Pons (tissue), 1 donor: ENCODE data around the gene SMPD3.
A peak's percentile ranks its signal among the peaks of the same experiment; 100 is the strongest.
"Not testable (repeated sequence)": the region's sequence is repeated elsewhere in the genome, so short reads cannot be mapped to it uniquely, and the experiment has no call there.

ENCODE experiments used
- DNase-seq: peaks from one replicate; pipeline ENCODE4 v3.0.0-alpha.2; 2016; ENCODE audit warnings: low spot score

SMPD3 gene

DNA sequence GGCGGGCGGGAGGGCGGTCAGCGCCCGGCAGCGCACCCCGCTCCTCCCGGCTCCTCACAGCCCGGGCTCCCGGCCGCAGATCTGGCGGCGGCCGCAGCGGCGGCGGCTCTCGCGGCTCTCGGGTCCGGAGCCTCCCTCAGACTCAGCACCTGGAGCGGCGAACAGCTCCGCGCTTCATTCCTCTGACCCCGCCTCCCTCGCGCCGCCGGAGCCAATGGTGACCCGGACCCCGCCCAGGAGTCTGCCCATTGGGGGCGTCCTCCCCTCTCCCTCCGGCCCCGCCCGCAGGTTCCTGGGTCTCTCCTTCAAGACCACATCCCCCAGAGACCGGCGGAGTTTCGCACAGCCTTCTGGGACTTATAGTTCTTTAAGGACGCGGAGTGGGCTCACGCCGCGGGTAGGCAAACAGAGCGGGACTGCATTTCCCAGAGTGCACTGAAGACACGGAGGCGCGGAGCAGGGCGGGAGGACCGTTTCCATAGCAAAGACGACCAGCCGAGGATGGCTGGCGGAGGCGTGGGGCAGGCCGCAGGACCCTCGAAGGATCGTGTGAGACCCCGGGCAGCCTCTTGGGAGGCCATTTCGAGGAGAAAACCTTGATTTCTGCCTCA, at the start of gene SMPD3:
SMPD3 (minus strand) TSS at position 149 of the 611 bp plus-strand sequence. CDS start 76,327 bp downstream, outside the sequence.
- peak; percentile 99 for DNase-seq

DNA sequence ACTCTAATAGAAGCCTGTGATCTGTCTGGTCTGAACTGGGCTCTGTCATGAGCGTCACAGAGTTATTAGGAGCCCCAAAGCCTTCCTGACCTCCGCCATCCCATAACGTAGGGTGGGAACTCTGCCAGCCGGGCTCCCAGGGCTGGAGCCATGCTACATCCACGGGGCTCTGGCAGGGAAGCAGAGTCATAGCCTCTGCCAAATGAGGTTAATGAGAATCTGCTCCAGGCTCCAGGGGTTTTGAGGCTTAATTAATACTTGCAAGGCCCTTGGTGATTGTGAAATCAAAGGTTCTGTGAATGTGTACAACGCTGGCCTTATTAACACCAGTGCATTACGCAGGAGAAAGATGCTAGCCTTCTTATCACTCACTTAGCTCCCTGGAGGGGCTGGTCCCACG, 48.4 kb upstream of the SMPD3 start:
- no peak for DNase-seq

DNA sequence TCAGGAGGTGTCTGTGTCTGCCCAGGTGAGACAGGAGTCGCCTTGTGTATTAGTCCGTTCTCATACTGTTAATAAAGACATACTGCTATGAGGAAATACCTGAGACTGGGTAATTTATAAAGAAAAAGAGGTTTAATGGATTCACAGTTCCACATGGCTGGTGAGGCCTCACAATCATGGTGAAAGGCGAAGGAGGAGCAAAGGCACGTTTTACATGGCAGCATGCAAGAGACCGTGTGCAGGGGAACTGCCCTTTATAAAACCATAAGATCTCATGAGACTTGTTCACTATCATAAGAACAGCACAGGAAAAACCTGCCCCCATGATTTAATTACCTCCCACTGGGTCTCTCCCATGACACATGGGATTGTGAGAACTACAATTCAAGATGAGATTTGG, 46.0 kb upstream of the SMPD3 start:
- DNase-seq, result not testable (repeated sequence)

DNA sequence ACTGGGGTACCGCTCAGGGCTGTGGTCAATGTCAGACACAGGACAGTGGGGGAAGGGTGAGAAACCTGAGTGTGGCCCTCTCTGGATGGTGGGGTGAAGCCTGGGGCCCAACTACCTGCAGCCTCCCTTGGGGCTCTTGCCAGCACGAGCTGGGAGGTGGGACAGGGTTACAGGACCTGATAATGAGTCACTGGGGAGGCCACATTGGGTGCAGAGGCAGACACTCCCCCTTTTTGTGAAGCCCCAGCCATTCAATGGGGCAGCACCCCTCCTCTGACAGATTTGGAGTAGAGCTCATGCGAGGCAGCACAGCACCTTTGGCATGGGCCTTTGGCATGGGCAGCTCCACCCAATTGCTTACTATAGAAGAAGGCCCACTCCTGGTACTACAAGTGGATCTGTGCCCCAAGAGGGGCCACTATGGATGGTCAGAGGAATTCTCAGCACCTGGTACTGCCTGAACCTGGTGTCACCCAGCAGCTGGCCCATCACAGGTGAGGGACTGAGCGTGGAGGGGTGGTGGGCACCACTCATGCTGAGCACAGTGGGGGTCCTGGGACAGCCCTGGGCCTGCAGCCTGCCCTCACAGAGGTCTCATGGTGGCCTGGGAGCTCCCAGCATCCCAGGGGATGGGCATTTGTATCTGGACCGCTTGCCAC, 45.2 kb upstream of the SMPD3 start:
- DNase-seq, result no peak

DNA sequence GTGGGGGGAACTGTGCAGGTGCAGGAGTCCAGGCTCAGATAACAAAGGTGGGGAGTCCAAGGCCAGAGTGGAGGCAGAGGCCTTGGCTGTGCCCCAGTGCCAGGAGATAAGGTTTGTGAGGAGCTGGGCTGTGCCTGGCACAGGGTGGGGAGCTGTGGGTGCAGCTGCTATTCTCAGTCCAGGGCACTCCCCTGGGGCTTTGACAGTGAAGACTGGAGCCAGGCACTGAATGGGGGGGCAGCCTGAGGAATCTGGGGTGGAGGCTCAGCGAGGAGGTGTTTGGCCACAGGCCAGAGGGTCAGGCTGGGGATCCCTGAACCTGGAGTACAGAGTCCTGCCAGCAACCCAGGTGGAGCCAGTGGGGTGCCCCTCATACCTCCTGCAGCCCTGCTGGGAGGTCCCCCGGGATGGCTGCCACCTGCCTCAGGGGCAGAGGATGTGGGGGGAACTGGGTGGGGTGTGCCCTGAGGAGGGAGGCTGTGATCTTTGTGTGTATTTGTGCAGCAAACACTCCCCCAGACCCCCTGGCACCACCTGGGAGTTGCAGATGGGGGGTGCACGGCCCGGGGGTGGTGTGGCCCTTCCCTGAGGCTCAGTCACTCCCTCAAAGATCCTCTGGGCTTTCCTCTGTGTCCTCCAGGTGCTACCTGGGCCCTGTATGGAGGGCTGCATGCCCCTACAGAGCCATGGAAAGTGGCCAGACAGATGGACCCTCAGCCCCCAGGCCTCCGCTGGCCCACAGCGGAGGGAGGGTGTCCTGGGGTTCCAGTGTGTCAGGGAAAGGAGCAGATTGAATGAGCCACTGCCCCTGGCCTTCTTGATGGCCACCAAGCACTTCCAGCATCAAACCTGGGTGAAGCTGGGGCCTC, 44.5 kb upstream of the SMPD3 start:
- no peak for DNase-seq

DNA sequence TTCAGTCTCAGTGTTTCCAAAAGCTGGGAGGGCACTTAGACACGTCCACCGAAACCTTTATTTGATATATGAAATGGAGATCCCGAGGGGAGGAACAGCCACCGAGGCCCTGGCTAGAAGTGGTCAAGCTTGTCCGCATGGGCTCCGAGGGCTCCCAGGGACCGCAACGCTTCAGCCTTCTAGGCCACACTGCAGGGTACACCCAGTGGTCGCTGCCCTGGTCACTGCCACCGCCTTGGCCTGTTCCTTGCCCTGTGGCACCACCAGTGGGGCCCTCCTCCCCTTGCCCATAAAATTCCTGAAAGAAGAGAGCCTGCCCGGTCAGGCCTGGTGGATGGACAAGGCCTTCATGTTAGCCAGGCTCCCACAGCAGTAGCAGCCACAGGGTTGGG, 43.8 kb upstream of the SMPD3 start:
- no peak for DNase-seq

DNA sequence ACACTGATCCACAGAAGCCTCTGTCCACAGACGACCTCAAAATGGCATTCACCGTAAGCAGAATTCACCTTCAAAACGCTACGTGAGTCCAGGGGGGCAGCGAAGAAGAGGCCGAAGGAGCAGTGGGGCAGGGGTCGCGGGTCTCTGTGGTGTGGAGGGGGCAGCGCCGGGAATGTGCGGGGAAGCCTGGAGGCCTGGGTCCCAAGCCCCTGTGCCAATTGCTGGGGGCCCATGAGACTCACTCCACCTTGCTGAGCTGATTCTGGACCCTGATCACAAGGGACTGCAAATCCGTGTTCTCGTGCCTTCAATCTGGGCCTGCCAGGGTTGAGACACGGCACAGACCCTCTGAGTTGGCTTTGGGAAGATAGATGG, 43.3 kb upstream of the SMPD3 start:
- DNase-seq, result no peak

DNA sequence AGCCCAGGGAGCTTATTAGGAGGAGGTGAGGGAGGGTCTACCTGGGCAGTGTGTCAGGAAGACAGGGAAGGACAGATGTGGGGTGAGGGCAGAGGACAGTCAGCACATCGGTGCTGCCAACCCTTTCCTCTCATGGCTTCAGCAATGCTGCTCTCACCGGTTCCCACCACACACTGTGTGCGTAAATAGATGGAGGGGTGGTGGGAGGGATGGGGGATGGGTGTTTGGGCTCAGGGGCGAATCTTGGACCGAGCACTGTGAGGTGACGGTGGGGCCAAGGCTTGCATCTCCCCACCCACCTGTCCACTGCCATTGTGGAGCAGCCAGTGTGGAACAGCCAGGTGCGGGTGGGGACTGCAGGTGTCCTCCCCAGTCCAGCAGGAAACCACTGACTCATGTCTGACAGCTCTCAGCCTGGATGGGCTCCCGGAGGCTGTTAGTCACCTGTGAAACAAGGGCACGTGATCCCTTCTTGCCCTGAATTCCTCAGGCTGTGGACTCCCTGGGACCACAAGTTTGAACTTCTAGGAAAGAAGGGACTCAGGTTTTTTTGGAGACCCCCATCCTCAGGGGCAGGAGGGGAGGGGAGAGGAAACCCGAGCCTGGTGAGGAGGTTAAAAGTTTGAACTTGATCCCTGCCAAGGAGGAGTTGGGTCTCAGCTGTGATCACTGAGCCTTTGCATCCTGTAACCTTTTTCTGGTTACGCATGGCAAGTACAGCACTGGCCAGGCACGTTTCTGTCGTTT, 42.7 kb upstream of the SMPD3 start:
- DNase-seq, result no peak

DNA sequence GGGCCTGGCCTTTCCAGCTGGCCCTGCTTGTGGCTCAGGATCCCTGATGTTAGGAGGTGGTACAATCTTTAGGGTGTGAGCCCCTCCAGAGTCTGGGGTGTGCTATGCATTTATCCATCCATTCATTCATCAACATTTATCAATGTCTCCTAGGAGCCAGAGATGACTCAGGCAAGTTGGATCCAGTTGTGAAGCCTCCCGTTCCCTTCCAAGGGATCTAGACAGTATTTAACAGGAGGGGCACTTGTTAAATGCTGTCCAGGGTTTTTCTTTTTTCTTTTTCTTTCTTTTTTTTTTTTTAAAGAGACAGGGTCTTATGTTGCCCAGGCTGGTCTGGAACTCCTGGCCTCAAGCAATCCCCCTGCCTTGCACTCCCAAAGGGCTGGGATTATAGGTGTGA, 42.0 kb upstream of the SMPD3 start:
- DNase-seq, result no peak

DNA sequence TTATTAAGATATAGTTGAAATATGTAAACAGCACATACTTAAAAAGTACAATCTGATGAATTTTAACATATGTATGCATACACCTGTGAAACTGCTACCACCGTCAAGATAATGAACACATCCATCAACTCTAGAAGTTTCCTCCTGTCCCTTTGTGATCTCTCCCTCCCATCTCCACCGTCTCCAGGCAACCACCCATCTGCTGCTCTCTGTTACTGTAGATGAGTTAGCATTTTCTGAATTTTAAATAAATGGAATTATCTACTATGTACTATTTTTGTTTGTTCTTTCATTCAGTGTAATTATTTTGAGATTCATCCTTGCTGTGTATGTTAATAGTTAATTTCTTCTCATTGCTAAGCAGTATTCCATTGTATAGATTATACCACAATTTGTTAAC, 40.2 kb upstream of the SMPD3 start:
- DNase-seq, result no peak

DNA sequence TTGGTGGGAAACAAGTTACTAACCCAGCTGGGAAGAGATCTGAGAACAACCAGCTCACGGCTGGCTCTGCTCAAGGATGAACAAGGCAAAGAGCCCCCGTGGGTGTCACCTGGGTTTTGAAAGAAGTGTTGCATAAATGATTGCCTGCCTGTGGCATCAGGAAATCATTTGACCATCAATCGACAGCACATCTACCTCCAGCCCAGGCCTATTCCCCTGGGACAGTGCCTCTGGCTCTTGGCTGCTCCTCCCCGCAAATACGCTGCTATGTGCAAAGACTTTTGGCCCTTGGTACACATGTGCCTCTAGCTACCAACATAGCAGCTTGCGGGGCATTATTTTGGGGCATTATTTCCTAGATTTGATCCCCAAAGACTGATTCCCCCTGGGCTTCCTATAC, 39.4 kb upstream of the SMPD3 start:
- no peak for DNase-seq

DNA sequence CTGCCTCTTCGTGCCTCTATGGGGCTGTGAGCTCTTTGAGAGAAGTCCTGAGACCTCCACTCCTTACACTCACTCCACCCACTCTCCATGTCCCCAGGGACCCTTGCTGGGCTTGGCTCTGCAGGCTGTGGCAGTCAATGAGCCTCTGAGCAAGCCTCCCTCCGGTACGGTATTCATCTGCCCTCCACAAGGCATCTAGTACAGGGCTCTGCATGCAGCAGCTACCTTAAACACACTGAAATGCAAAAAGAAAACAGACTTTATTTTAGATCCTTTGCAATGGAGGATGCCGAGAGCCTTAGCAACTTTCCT, 38.9 kb upstream of the SMPD3 start:
- no peak for DNase-seq

DNA sequence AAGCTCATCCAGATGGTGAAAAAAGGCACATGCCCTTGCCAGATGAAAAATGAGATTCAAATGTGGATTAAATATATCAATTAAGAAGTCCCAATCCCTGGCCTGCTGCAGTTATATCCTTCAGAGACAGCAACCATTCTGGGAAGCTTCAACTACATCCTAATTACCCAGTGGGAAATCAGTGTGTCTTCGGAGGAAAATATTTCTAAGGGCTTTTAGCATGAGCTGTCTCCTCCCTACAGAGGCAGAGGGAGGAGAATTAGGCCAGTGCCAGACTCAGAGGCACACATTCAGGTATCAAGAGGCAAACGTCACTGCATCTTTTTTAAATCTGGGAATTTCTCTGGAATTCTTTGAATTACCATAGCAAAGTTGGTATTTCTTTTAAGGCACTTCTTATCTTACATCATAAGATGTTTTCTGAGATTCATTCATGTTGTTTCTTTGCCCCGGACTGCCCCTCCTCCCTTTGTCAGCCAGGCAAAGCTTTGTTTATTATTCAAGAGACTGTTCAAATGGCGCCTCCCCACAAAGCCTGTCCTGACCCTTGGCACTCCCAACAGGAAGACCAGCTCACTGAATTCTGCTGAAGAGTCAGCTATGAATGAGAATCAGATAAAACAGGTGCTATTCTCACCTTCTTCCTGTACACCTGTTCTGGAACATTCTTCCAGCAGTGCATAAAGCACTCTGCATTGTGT, 38.3 kb upstream of the SMPD3 start:
- peak; percentile 38 for DNase-seq

DNA sequence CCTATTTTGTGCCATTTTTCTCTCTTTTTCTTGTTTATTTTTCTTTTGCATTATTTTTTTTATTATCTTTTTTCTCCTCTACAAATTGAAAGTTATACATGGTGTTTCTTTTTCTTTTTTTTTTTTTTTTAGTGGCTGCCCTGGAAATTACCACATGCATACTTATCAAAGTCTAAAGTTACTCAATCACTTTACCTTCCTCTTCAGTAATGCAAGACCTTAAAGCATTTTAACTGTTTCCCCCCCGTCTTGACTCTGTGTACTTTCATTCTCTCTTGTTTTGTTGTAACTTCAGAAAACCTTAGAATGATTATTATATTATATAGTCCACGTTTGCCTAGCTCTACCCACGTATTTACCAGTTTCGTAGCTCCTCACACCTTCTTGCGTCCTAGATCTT, 33.3 kb upstream of the SMPD3 start:
- DNase-seq, result no peak

DNA sequence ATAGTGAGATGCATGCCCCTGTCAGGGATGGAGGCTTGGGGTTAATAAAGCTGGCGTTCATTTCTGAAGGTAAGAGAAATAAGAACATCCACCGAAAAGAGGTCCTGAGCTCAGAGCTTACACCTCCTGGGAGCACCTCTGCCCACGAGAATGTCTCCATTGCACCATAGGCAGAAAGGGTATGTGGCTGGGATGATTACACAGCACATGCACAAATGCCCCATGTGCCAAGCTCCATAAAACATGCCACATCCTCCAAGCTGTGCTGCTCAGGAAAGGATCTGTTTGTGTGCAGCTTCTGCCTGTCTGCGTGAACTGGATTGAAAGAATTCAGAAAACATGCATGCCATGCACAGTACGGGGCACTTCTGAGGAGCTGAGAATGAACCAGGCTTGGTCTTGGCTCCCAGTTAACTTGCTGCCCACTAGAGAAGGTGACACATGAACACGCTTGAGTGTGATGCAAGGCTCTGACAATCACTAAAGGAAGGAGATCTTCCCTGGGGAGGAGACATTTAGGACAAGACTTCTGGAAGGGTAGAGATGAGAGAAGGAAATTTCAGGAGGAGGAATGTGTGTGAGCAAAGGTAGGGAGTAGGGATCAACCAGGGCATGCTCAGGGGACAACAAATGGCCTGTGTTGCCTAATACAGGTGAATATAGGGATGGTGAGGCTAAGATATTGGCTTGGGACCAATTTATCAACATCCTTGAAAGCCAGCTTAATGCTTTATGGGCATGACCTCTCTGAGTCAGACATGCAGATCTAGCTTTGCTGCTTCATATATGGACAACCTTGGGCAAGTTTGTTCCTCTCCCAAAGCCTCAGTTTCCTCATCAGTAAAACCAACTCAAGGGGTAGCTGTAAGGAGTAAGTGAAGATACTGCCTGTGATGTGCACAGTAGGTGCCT, 32.0 kb upstream of the SMPD3 start:
- DNase-seq, result no peak

DNA sequence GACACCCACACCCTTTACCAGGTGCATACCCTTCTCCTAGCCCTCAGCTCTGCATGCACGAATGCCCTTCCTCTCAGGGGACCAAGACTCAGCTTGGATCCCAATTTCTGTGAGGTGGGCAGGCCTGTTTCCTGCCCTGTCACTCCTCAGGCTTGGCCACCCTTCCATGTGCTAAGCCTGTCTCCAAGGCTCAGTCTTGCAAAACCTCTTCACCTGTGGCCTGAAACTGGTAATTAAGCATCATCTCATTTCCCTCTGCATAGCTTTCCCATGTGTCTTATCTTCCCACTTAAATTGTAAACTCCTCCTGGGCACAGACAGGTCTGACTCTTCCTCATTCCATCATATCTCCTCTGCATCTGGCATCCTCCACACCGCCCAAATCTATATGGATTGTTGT, 31.0 kb upstream of the SMPD3 start:
- DNase-seq, result no peak

DNA sequence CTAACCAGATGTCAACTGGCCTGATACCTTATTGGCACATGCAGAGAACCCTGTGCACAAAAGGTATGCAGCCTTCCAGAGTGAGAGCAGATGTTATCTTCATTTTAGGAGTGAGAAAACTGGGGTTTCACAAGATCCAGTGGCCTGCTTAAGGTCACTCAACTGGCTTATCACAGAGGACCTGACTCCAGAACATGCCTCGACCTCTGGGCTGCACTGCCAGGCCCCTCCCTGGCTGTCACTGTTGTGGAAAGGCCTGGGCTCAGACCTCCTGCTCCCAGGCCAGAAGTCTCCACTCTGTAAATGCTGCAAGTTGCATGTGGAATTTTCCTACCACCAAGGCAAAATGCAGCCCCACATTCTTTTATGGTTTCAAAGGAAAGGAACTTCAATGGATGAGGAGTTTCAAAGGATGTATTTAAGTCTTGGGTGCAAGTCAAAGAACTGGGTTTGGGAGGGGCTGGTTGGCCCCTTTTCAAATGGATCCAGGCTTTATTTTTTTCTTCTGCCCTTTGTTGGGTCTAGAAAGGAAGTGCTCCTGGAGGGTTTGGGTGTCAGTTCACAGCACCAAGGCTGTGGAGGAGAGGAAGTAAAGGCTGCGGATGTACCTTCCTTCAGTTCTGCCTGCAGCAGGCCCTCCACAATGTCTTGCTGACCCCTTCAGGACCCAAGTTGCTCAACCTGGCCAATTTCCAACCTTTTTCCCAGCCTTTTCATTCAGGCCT, 30.4 kb upstream of the SMPD3 start:
- DNase-seq, result peak; percentile 29

DNA sequence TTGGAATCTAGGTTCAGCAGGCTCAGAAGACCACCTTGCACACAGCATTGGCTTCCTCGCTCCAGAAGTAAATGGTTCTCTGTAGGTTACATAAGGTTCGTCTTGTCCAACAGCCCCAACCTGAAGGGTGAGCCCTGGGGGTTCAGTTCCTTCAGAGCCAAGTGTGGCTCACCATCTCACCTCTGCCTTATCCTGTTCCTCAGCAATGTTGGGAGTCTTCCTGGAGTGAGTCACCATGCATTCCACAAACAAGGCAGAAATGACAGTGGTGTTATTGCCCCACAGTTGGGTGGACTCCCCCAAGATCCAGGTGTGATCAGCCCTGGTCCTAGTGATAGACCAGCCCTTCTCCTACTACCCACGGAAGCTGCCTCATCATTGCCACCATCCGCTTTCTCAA, 26.8 kb upstream of the SMPD3 start:
- DNase-seq, result no peak

DNA sequence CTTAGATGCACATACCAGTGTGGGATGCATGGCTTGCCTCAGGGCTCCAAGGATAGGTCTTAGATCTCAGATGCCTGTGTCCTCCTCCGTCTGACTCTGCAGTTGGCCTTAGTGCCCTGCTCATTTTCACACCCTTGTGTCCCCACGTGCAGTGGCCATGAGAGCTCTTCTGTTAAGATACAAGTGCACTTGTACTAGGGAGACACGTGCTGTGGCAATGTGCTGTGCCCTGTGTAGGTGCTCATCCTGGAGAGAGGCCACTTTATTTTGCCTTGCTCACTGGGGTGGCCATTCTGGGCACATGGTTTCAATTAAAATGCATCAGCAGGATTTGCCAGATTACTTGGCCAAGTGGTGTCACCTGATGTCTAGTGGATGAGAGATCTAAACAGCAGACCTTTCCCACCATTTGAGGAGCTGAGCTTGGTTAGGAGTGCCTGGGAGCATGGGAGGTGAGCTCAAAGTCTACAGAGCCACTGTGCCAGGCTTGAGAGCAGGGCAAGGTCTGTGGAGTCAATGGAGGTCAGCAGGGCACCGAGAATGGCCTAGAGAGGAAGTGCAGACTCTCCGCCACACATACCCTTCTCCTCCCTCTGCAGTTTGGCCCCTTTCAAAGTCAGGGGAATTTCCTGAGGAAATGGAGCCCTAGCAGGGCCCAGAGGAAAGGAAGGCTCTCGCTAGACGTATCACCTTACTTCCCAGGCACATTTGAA, 25.2 kb upstream of the SMPD3 start:
- DNase-seq, result peak; percentile 46

DNA sequence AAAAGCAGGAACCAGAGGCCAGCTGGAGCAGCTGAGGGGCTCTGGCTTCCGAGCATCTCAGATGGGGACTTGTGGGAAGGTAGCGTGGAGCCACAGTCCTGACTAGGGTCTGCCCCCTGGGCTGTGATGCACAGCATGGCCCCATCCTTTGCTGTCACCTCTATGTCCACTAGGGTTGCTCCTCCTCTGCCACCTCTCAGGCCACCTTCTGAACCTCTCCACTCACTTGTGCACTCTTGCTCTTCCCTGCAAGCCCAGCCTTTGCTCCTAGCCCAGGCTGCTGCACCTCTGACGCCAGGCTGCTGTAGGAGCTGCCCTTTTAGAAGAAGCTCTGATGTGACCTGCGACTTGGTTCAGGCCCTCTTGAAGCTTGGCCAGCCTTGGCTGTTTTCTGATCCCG, 24.3 kb upstream of the SMPD3 start:
- no peak for DNase-seq
